ENCODE results near the gene FAM221A. TPM values are rescaled to one million over a fixed set of nuclear protein-coding genes. Genes with fewer than 3 reads are reported as not detected.

FAM221A gene
- total RNA-seq, 1 experiment from 2014 or later: 8.4 TPM

DNA sequence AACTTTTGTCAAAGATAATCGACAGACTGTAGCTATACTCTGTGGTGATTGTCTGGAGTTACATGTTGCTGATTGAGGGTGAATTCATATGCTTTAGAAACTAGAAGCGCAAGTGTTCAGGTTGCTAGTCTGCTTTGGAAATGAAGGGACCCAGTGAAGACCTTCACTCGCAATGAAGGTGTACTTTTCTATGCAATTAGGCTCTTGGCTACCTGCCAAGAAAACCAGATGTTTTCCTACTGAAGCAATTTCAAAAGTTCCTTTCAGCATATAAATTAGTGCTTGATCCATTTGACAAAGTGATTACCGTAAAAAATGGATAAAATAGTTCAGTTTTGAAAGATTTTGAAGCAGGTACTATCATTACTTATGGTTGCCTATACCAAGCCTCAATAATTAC is 20.0 kb downstream of the FAM221A start:
- Histone ChIP-seq H3K36me3 (ENCODE audit: control insufficient read depth, insufficient read depth, low read length) (no peaks in the 10 kb centered on the region), H3K27me3 (ENCODE audit: control insufficient read depth, insufficient read depth, low read length) (no peaks in the 10 kb centered on the region), H3K4me3 (ENCODE audit: low read depth in 2 of 2, low read length in 2 of 2) (no peak overlapping the region), H3K4me1 (ENCODE audit: control insufficient read depth, insufficient read depth, low read length) (no peaks in the 10 kb centered on the region), H3K27ac (ENCODE audit: low read length) (no peak overlapping the region), H3K9me3 (ENCODE audit: control insufficient read depth, insufficient read depth, low read depth, low read length) (no peaks in the 10 kb centered on the region)
- DNase-seq (ENCODE audit: low read depth, low spot score) (no peak), ATAC-seq (no peak)
- CTCF ChIA-PET: no interaction called here
- in situ Hi-C loops (cut with HindIII; ENCODE audit: low pct_unique_long_range_greater_than_20kb, low sequenced_read_pairs) (no loop called here), intact Hi-C loops (cut with micrococcal nuclease; ENCODE audit: unreplicated experiment) (no loop called here)
- TF ChIP-seq, protein P1, sequence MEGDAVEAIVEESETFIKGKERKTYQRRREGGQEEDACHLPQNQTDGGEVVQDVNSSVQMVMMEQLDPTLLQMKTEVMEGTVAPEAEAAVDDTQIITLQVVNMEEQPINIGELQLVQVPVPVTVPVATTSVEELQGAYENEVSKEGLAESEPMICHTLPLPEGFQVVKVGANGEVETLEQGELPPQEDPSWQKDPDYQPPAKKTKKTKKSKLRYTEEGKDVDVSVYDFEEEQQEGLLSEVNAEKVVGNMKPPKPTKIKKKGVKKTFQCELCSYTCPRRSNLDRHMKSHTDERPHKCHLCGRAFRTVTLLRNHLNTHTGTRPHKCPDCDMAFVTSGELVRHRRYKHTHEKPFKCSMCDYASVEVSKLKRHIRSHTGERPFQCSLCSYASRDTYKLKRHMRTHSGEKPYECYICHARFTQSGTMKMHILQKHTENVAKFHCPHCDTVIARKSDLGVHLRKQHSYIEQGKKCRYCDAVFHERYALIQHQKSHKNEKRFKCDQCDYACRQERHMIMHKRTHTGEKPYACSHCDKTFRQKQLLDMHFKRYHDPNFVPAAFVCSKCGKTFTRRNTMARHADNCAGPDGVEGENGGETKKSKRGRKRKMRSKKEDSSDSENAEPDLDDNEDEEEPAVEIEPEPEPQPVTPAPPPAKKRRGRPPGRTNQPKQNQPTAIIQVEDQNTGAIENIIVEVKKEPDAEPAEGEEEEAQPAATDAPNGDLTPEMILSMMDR (IDR thresholded peaks at IDR 0.05): no peak
- TF ChIP-seq TCF7L2 (IDR thresholded peaks at IDR 0.05; ENCODE audit: low read depth, low read length) (no peak), POLR2AphosphoS5 (IDR thresholded peaks at IDR 0.05; ENCODE audit: low read depth, low read length) (no peak), SIN3A (IDR thresholded peaks at IDR 0.05; ENCODE audit: borderline replicate concordance, insufficient read depth, low read depth, low read length) (no peak)
- TF ChIP-seq, protein P2, sequence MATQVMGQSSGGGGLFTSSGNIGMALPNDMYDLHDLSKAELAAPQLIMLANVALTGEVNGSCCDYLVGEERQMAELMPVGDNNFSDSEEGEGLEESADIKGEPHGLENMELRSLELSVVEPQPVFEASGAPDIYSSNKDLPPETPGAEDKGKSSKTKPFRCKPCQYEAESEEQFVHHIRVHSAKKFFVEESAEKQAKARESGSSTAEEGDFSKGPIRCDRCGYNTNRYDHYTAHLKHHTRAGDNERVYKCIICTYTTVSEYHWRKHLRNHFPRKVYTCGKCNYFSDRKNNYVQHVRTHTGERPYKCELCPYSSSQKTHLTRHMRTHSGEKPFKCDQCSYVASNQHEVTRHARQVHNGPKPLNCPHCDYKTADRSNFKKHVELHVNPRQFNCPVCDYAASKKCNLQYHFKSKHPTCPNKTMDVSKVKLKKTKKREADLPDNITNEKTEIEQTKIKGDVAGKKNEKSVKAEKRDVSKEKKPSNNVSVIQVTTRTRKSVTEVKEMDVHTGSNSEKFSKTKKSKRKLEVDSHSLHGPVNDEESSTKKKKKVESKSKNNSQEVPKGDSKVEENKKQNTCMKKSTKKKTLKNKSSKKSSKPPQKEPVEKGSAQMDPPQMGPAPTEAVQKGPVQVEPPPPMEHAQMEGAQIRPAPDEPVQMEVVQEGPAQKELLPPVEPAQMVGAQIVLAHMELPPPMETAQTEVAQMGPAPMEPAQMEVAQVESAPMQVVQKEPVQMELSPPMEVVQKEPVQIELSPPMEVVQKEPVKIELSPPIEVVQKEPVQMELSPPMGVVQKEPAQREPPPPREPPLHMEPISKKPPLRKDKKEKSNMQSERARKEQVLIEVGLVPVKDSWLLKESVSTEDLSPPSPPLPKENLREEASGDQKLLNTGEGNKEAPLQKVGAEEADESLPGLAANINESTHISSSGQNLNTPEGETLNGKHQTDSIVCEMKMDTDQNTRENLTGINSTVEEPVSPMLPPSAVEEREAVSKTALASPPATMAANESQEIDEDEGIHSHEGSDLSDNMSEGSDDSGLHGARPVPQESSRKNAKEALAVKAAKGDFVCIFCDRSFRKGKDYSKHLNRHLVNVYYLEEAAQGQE (IDR thresholded peaks at IDR 0.05; ENCODE audit: insufficient read depth in 1 of 2, low read depth in 2 of 2, low read length in 1 of 2): no peak
- POLR2A ChIA-PET: no interaction called here
- BruUV-seq (replicated peaks): no TSS peak

DNA sequence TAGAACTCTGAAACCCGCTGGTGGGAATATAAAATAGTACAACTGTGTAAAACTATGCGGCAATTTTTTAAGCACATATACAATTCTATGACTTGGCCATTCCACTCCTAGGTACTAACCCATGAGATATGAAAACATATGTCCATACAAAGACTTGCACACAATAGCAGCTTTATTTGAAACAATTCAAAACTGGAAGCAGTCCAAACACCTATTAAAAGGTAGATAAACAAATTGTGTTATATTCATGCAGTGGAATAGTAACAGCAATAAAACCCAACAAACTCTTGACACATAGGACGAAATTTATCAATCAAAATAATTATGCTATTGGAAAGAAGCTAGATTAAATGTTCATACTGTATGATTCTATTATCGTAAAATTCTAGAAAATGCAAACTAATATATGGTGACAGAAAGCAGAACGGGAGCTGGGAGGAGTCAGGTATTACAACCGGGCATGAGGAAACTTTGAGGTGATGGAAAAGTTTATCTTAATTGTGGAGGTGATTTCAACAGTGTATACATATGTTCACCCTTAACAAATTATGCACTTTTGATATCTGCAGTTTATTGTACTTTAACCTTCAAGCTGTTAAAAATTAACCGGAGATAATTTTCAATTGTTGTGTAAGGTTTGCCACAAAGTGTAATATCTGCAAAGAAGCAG is 29.2 kb downstream of the FAM221A start:
- in situ Hi-C loops (cut with HindIII; ENCODE audit: low pct_unique_long_range_greater_than_20kb, low sequenced_read_pairs) (no loop called here), intact Hi-C loops (cut with micrococcal nuclease; ENCODE audit: unreplicated experiment) (no loop called here)
- Histone ChIP-seq H3K4me1 (ENCODE audit: control insufficient read depth, insufficient read depth, low read length) (peaks cover 17% of the 10 kb centered on the region), H3K27me3 (ENCODE audit: control insufficient read depth, insufficient read depth, low read length) (no peaks in the 10 kb centered on the region), H3K36me3 (ENCODE audit: control insufficient read depth, insufficient read depth, low read length) (no peaks in the 10 kb centered on the region), H3K9me3 (ENCODE audit: control insufficient read depth, insufficient read depth, low read depth, low read length) (peaks cover 16% of the 10 kb centered on the region; the same call in 1 of the 2 replicates), H3K4me3 (ENCODE audit: low read depth in 2 of 2, low read length in 2 of 2) (no peak overlapping the region), H3K27ac (ENCODE audit: low read length) (no peak overlapping the region)
- BruUV-seq (replicated peaks): no TSS peak
- ChIA-PET CTCF (no interaction called here), POLR2A (interaction anchor here (0.6 kb wide), 1 partner anchor 205 kb away, joined by 4 read pairs; no protein-coding TSS in a partner anchor)
- ATAC-seq: no peak
- DNase-seq (ENCODE audit: low read depth, low spot score): no peak
- TF ChIP-seq TCF7L2 (IDR thresholded peaks at IDR 0.05; ENCODE audit: low read depth, low read length) (no peak), POLR2AphosphoS5 (IDR thresholded peaks at IDR 0.05; ENCODE audit: low read depth, low read length) (no peak), SIN3A (IDR thresholded peaks at IDR 0.05; ENCODE audit: borderline replicate concordance, insufficient read depth, low read depth, low read length) (no peak)
- TF ChIP-seq, protein P1 (IDR thresholded peaks at IDR 0.05): no peak
- TF ChIP-seq, protein P2 (IDR thresholded peaks at IDR 0.05; ENCODE audit: insufficient read depth in 1 of 2, low read depth in 2 of 2, low read length in 1 of 2): no peak

Data from Panc1 (cell line).